Esophagus squamous epithelium (tissue), 5 donors: ENCODE results near the gene ARHGAP44. TPM values are rescaled to one million over a fixed set of nuclear protein-coding genes. Genes with fewer than 3 reads are reported as not detected.
A peak's percentile ranks its signal among the peaks of the same experiment; 100 is the strongest.

ENCODE experiments used
- DNase-seq: peaks from one replicate; lab custom pipeline; 2025; lab: John Stamatoyannopoulos, UW
- H3K27ac ChIP-seq, 4 donors: fragments of 200-600 bp; sonication (generic); one replicate each; pipeline ENCODE4 v1.5.1; 2016 to 2019; ENCODE audit warnings: mild to moderate bottlenecking in 1 of 4
- H3K27me3 ChIP-seq, 4 donors: fragments of 200-600 bp; sonication (generic); 1 replicate in 3 of 4; 2 replicates in 1 of 4; pipeline versions ENCODE4 v1.5.1 to v1.6.0; 2017 to 2021; ENCODE audit warnings: antibody characterized with exemption in 1 of 4
- H3K36me3 ChIP-seq, 3 donors: fragments of 200-600 bp; sonication (generic); one replicate each; pipeline ENCODE4 v1.5.1; 2016 to 2019
- H3K4me1 ChIP-seq, 3 donors: fragments of 200-600 bp; sonication (generic); one replicate each; pipeline ENCODE4 v1.5.1; 2017 to 2019
- H3K4me3 ChIP-seq, 4 donors: fragments of 200-600 bp; sonication (generic); 1 replicate in 3 of 4; 2 replicates in 1 of 4; pipeline ENCODE4 v1.5.1; 2016 to 2019; ENCODE audit warnings: mild to moderate bottlenecking in 2 of 4, moderate library complexity in 1 of 4
- H3K9me3 ChIP-seq, 3 donors: fragments of 200-600 bp; sonication (generic); one replicate each; pipeline ENCODE4 v1.5.1; 2016 to 2019
- CTCF ChIP-seq, 6 experiments: fragments of 450-650 bp in 4 of 6; fragments of 200-600 bp in 2 of 6; sonication (generic) in 2 of 6; IDR thresholded peaks; one replicate each; pipeline ENCODE4 v1.5.1; 2016 to 2019; ENCODE audit warnings: antibody characterized with exemption in 6 of 6, mild to moderate bottlenecking in 4 of 6, moderate library complexity in 4 of 6
- POLR2A ChIP-seq, 4 donors: fragments of 450-650 bp; IDR thresholded peaks; one replicate each; pipeline ENCODE4 v1.6.1; 2017; ENCODE audit warnings: antibody characterized with exemption in 4 of 4, mild to moderate bottlenecking in 4 of 4, moderate library complexity in 3 of 4
- WGBS, 2 donors: methylation state at CpG; one replicate each; pipeline ENCODE4 v1.1.5; 2018; 5-methylcytosine and 5-hydroxymethylcytosine counted together
- intact Hi-C: fragments of 100-400 bp; cut with DNase I; formaldehyde crosslinking; loops from one replicate; pipeline ENCODE4 v1.15.0; 2022
- total RNA-seq, 4 donors: library from RNA; depleted of rRNA; stranded (reverse); fragments of >200 nt; gene quantifications; one replicate each; pipeline ENCODE4 v1.1.0, GENCODE V29; 2016
- donor health status: DM: yes; HTN: yes; CAD: no.

ARHGAP44 gene
- total RNA-seq, 4 donors from 2014 or later, result 0.61 to 1.9 (median 0.89) TPM

- 85 to 100% methylated on average over 2 to 8 of the region's 12 CpGs for WGBS, 2 donors
- Histone ChIP-seq H3K36me3 (no peaks in the 10 kb centered on the region), H3K4me3 (no peak overlapping the region), H3K4me1 (peaks cover 0 to 17% (median 6%) of the 10 kb centered on the region in 3 donors), H3K9me3 (no peaks in the 10 kb centered on the region), H3K27ac (no peak overlapping the region), H3K27me3 (no peaks in the 10 kb centered on the region)
- TF ChIP-seq CTCF (IDR thresholded peaks at IDR 0.05) (no peak), POLR2A (IDR thresholded peaks at IDR 0.05) (no peak)
- intact Hi-C loops, result no loop called here
- DNase-seq, result no peak
Measured at GRCh38 chr17:12979826-12980500, 190.7 kb downstream of the ARHGAP44 start.

- Histone ChIP-seq H3K9me3 (no peaks in the 10 kb centered on the region), H3K4me3 (no peak overlapping the region), H3K27ac (no peak overlapping the region), H3K27me3 (no peaks in the 10 kb centered on the region), H3K36me3 (no peaks in the 10 kb centered on the region), H3K4me1 (peaks cover 3 to 34% (median 4%) of the 10 kb centered on the region in 3 donors)
- TF ChIP-seq CTCF (IDR thresholded peaks at IDR 0.05), result no peak
- no peak for TF ChIP-seq POLR2A (IDR thresholded peaks at IDR 0.05)
- intact Hi-C loops, result no loop called here
- 62 to 88% methylated on average over 5 of the region's 6 CpGs for WGBS, 2 donors
- DNase-seq, result no peak
Measured at GRCh38 chr17:12982224-12982623, 192.9 kb downstream of the ARHGAP44 start.

- H3K4me1 ChIP-seq, result peaks cover 0 to 33% (median 3%) of the 10 kb centered on the region in 3 donors
- H3K9me3 ChIP-seq, result no peaks in the 10 kb centered on the region
- intact Hi-C loops, result no loop called here
- TF ChIP-seq POLR2A (IDR thresholded peaks at IDR 0.05) (no peak), CTCF (IDR thresholded peaks at IDR 0.05) (no peak)
- H3K27ac ChIP-seq, result peak overlapping the region in 3 of 4 donors; percentile 44 to 83 (median 75)
- H3K4me3 ChIP-seq, result peak overlapping the region in 3 of 4 donors; percentile 7 to 38 (median 9)
- H3K27me3 ChIP-seq, result no peaks in the 10 kb centered on the region
- no peaks in the 10 kb centered on the region for H3K36me3 ChIP-seq
- no peak for DNase-seq
- WGBS, 2 donors, result 73 to 78% methylated on average over 14 to 15 of the region's 21 CpGs
Measured at GRCh38 chr17:12983991-12984884, 194.9 kb downstream of the ARHGAP44 start.

GRCh38 chr17:12985431-12986293, 196.4 kb downstream of the ARHGAP44 start:
- Histone ChIP-seq H3K9me3 (no peaks in the 10 kb centered on the region), H3K36me3 (peaks cover 0 to 9% (median 0%) of the 10 kb centered on the region in 3 donors), H3K27me3 (no peaks in the 10 kb centered on the region), H3K4me3 (no peak overlapping the region), H3K27ac (peak overlapping the region in 1 of 4 donors; percentile 11), H3K4me1 (peaks cover 0 to 38% (median 3%) of the 10 kb centered on the region in 3 donors)
- intact Hi-C loops, result no loop called here
- TF ChIP-seq POLR2A (IDR thresholded peaks at IDR 0.05) (no peak), CTCF (IDR thresholded peaks at IDR 0.05) (no peak)
- DNase-seq, result no peak
- 56 to 68% methylated on average over 14 of the region's 14 CpGs for WGBS, 2 donors
